HG03175 (cell line): ENCODE results near the gene TMEM43.
A peak's percentile ranks its signal among the peaks of the same experiment; 100 is the strongest.
"Not testable (repeated sequence)": the region's sequence is repeated elsewhere in the genome, so short reads cannot be mapped to it uniquely, and the experiment has no call there.

Experiments used
- ATAC-seq: cut with Tn5 transposase; IDR thresholded peaks from one replicate; pipeline ENCODE4 v1.9.1; 2021; ENCODE audit warnings: mild to moderate bottlenecking, moderate library complexity; ENCODE audit not compliant: unreplicated experiment

The TMEM43 gene, protein sequence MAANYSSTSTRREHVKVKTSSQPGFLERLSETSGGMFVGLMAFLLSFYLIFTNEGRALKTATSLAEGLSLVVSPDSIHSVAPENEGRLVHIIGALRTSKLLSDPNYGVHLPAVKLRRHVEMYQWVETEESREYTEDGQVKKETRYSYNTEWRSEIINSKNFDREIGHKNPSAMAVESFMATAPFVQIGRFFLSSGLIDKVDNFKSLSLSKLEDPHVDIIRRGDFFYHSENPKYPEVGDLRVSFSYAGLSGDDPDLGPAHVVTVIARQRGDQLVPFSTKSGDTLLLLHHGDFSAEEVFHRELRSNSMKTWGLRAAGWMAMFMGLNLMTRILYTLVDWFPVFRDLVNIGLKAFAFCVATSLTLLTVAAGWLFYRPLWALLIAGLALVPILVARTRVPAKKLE

DNA sequence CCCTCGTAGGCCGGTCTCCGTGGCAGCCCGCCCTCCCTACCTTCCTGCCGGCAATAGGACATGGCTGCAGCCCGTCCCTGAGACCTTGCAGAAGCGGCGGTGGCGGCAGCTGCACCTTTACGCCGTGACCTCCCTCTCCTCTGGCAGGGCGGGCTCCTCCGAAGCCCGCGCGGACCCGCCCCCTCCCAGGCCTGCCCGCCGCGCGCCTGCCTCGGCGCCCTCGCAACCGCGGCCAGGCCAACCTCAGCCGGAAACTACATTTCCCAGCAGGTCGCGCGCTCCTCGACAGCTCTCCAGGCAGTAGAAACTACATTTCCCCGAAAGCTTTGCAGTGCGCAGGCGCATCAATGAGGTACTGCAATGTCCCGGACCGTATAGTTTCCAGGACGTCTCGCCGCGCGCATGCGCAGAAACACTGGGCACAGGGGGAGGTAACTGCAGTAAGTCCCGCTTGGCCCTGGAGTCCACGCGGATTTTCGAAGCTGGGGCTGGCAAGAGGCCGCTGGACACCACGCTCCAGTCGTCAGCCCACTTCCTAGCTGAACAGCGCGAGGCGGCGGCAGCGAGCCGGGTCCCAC, at the start of gene TMEM43, which contains the start of gene CHCHD4:
TMEM43 (plus strand) TSS at position 438 of the 578 bp plus-strand sequence. CDS start 142 bp downstream, outside the sequence.
CHCHD4 (minus strand) TSS at position 256 of the 578 bp plus-strand sequence; CDS start at position 62, 194 bp downstream.
- ATAC-seq = peak; percentile 89

DNA sequence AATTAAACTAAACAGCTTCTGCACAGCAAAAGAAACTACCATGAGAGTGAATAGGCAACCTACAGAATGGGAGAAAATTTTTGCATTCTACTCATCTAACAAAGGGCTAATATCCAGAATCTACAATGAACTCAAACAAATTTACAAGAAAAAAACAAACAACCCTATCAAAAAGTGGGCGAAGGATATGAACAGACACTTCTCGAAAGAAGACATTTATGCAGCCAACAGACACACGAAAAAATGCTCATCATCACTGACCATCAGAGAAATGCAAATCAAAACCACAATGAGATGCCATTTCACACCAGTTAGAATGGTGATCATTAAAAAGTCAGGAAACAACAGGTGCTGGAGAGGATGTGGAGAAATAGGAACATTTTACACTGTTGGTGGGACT, 49.6 kb upstream of the TMEM43 start:
- ATAC-seq = not testable (repeated sequence)

DNA sequence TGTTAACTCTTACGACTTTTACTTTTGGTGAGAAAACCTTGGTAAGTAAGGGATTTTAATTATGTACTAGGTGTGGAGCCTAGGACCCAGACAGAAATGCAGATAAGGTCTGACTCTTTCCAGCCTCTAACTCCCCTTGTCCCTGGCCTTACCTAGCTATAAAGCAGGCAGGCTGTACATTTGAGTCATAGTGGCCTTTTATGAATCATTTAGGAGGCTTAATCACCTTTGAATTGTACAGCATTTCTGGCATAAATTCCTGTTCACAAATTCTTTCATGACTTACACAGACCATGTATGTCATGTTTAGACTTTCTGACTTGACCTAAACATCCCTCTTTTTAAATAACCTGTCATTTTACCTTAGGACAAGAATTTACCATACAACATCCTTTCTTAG, 47.5 kb upstream of the TMEM43 start:
- ATAC-seq = no peak

DNA sequence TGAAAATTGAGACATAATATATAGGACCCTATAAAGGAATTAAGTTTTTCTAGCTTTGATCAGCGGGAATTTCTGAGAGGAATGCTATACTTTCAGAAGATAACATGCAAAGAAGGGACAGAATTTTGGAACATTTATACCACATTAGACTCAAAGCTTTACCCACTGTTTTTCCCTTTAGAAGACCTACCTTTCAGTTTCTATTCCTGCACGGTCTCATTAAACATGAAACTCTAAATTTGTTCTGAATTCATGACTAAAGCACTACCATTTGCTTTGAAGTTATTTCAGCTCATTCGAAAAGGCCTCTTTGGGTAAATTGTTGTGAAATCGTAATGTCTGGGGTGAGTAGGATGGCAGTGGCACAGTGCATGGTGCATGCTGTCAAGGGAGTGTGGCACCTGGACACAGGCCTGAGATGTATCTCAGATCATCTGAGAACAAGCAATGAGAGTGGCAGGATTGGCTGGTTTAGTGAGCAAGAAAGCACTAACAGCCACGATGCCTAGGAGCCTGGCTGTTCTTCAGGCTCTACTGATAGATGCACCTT, 42.7 kb upstream of the TMEM43 start:
- ATAC-seq = no peak

DNA sequence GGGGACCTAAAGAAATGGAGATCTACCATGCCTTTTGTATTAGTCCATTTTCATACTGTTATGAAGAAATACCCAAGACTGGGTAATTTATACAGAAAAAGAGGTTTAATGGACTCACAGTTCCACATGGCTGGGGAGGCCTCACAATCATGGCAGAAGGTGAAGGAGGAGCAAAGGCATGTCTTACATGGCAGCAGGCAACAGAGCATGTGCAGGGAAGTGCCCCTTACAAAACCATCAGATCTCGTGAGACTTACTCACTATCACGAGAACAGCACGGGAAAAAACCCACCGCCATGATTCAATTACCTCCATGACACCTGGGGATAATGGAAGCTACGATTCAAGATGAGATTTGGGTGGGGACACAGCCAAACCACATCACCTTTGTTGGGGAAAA, 37.4 kb upstream of the TMEM43 start:
- ATAC-seq = not testable (repeated sequence)

DNA sequence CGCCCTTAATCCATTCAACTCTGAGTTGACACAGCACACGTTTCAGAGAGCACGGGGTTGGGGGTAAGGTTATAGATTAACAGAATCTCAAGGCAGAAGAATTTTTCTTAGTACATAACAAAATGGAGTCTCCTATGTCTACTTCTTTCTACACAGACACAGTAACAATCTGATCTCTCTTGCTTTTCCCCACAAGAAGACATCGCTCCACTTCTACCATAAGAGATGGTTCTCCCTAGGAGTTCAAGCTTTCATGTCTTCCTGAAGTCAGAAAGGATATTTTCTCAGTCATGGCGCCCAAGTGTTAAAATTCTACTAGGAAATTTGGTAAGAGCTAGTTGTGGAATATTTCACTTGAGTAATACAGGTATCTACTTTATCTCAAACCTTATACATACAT, 32.9 kb upstream of the TMEM43 start:
- not testable (repeated sequence) for ATAC-seq

DNA sequence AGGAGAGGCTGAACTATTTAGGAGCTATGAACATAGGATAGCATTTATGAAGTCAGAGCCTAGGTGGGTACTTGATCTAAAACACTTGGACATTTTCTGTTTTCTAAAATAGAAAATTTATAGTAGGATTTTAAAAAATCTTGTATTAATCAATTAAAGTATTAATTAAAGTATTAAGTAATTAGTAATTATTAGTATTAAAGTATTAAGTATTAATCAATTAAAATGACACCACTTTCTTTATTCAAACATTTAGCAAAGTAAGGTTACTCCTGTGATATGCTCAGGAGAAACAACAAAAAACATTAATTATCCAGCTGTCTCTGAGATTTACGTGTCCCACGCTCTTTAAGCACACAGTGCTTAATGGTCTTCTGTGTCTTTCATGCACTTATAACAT, 32.4 kb upstream of the TMEM43 start:
- ATAC-seq = no peak

DNA sequence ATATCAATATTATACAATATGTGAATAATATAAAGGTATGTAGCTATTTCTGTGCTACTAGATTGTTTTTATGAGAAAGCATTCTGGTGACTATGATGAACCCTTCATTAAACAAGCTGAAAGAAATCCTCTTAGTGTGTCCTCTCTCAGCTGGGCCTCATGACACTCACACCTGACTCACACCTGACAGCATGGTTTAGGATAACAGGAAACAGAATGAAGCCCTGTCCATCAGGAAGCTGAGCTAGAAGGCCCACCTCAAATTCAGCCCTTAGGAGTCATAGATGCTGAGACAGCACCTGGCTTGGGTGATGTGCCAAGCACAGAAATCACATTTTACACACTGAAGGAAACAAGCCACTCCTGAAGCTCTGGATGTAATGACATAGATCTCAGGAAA, 31.0 kb upstream of the TMEM43 start:
- no peak for ATAC-seq

DNA sequence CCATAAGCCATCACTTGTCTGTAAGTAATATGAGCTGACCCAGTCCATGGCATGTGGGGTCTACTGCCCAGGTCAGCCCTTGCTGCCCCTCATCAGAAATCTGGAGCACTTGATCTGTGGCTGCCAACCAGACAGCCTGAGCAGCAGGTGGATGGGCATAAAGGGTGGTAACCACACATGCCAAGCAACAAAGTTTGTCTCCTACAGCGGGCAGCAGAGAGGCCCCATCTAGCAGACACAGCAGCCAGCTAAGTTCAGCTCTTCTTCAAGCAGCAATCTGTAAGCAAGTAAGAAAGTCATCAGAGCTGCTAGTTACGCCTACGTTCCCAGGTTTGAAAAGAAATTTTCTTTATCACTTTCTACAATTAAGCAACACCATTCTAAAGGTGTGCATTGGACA, 28.1 kb upstream of the TMEM43 start:
- ATAC-seq = no peak

DNA sequence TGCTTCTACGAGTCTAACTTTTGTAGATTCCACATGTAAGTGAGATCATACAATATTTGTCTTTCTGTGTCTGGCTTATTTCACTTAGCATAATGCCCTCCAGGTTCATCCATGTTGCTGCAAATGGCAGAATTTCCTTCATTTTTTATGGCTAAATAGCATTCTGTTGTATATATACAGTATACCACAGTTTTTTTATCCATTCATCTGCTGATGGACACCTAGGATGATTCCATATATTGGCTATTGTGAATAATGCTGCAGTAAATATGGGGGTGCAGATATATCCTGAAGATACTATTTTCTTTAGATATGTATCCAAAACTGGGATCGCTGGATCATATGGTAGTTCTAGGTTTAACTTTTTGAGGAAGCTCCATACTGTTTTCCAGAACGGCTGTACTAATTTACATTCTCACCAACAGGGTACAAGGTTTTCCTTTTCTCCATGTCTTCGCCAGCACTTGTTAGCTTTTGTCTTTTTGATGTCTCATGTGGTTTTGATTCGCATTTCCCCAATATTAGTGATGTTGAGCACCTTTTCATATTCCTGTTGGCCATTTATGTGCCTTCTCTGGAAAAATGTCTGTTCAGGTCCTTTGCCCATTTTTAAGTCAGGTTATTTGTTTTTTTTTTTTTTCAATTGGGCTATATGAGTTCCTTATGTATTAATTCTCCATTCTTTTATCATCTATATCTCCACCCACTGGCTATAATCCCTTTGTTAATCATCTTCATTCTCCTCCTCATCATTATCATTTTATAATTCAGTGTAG, 27.0 kb upstream of the TMEM43 start:
- no peak for ATAC-seq

DNA sequence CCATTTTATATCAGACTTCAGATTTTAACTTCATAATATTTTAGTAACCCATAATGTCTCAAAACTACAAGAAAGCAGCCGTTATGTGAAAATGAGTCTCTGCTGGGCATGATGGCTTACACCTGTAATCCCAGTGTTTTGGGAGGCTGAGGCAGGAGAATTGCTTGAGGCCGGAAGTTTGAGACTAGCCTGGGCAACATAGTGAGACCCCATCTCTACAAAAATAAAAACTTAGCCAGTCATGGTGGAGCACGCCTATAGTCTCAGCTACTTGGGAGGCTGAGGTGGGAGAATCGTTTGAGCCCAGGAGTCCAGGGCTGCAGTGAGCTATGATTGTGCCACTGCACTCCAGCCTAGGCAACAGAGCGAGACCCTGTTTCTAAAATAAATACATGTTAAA, 15.0 kb upstream of the TMEM43 start:
- ATAC-seq = not testable (repeated sequence)

DNA sequence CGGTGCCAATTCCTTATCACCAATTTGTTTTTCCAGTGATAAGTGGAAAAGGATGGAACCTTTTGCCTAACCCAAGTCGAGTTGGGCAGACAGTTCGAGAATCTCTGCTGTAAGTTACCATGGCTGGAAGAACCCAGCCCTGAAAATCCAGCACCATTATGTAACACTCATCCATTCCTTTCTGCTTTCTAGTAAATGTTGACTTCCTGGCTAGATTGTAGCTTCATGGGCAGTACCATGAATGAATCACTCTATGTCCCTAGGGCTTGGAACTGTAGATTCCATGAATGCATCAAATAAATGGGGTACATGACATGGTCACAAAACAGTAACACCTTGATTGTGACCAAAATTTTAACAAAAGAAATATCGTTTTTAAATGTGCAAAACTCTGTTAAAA, 14.2 kb upstream of the TMEM43 start:
- ATAC-seq = no peak

DNA sequence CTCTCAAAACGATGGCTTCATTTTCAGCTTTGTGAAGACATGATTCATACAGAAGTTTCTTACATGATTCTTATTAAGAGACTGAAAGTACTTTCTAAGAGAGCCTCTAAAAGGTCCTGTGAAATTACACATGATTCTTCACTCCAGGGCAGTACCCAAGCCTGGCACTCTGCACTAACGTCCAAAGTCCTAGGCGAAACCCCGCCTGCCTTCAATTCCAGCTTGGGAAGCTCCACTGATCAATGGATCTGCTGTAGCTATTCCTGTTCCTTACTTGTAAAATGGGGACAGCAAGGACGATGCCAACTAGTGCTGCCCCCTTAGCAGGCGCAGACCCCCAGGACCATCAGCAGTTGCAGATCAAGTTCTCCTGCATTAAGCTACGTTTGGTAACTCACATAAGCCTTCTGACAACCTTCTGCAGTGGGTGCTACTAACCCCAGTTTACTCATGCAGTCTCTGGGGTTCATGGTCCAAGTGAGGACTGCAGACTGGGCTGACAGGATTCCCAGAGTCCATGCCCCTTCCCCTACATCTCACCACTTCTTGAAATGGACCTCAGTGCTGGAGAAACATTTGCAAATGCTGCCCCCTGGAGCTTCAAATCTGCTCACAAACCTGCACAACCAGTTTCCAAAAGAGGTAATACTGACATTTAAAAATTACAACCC, 10.8 kb upstream of the TMEM43 start:
- no peak for ATAC-seq

DNA sequence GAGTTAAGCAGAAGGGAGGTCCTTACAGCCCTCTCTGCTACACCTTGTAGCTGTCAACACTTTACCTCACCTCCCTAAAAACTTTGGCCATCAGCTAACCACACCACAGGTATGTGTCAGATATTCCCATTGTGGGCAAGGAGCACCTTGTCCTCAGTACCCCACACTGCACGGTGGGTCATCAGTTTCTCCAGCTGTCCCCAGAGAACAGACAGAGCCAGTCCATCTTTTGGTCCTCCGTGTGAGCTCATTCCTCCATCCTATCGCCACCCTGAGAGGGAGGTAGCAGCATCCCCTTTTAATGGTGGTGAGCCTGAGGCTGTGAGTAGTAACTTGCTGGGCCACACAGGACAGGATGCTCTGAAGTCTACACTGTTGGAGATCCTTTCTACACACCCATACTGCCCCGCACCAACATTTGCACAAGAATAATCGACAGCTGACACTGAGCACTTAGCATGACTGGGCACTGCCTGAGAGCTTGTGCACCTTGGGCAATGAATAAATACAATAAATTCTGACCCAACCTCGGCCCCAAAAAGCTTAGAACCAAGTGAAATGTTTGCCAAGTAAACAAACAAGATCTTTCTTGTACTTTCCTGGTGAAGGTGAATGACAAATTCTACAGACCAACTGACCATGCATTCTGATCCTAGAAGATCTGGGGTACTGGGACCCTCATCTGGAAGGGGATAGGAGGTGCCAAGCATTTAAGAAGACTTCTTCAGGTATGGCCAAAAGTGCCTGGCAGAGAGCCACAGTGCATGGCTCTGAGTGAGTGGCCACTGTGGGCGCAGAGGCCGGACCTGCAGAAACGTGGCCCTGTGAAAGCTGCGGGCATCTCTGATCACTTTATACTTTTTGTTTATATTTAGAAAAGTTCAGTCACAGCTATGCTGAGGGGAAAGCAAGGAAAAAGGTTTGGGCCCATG, 7.1 kb upstream of the TMEM43 start:
- ATAC-seq = no peak

DNA sequence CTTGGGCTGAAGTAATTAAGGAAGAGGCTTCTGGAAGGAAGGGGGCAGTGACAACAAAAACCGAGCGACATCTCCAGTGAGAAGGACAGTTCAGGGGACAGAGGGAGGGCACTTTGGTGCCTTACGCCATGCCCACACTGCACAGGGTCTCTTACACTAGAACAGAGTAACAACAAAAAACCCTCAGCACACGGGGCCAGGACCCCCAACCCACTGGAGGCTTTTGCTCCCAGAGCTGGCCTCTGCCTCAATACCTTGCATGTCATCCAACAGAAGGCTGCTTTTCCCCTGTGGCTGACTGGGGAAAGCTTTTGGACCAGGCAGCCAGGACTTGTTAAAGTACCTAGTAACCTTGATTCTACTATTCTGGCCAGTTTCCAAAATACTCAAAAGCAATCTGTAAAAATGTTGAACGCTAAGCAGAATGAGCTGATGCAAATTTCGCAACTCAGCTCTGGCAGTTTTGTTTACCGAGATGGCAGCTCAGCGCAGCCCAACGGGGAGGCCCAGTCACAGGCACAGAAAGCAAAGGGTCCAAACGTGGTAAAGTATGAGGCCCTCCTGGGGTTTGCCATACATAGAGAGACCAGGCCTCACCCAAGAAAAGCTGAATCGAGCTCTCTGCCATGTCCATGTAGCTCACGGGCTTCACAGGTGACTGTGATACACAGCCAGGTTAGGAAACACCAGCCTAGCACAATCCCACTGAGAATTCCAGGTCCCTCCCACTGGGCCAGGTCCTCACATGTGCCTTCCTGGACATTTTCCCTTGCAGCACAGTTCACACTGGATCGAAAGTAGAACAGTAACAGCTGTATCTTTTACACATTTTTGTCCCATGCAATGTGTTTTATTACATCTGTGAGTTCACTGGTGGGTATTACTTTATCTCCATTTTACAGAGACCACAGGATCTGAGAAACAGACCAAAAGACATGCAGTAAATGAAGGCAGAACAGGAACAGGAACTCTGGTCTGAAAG, 6.2 kb upstream of the TMEM43 start:
- ATAC-seq = no peak

DNA sequence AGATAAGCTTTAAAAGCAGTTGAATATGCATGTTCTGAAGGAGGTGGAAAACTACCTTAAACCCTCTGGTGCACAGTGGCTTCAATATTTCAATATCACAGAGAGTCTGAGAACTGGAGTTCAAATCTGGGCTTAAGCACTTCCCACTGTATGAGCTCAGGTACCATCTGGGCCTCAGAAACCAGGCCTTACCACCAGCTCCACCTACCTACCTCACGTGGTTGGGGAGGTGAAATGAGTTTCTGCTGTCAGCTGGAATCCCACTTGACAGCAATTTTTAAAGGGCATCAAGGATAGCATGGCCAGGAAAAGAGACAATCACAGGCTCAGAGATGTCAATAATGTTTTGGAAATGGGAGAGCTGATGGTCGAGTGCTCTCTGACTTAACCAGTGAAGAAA, 5.2 kb upstream of the TMEM43 start:
- no peak for ATAC-seq

DNA sequence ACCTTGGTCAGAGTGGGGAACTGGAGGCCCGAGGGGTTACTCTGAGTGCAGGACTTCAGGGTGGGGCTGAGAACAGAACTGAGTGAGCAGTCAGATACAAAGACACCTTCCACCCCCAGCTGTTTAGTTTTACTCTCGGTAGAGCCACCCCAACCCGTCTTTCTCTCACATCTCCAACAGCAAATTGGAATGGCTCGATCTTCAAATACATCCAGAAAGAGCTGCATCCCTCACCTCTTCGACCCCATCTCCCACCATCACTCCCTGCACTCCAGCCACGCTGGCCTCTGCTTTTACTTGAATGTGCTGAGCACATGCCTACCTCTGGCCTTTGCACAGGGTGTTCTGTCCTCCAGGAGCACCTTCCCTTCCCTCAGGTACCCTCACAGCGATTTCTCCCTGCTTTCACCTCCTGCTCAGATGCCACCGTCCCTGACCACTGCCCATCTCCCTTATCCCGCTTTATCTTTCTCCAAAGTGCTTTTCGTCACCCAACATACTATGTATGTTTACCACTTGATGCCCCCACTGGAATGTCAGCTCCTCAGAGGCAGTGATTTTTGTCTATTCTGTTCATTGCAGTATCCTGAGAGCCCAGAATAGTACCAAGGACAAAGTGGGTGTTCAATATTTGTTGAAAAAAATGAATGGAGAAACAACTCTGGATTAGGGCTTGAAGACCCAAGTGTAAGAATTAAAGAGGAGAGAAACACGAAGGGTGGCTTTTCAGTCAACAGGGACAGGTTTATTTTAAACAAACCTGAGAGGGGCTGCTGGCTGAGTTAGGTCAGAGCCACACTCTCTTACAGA, 4.5 kb upstream of the TMEM43 start:
- no peak for ATAC-seq
